Measurements from ENCODE around the gene GSS. TPM values are rescaled to one million over a fixed set of nuclear protein-coding genes. Genes with fewer than 3 reads are reported as not detected.

GSS gene
- 136 and 158 TPM in 2 replicates for total RNA-seq

GRCh38 chr20:34955231-34956040 lies at the start of gene GSS, which contains the start of gene MYH7B:
Gene GSS, minus strand, starts transcription at chr20:34955806. Its CDS starts 3,954 bp downstream, at chr20:34951852.
Gene MYH7B, plus strand, starts transcription at chr20:34955868. Its CDS starts 22,138 bp downstream, at chr20:34978006.

Other genes with a start within 250 kb of the GSS start
- gene NCOA6, start 130.2 kb downstream of the GSS start, total RNA-seq, result 6.2 and 11.9 TPM in 2 replicates
- gene GGT7, start 83.0 kb downstream of the GSS start, total RNA-seq, result 5.2 and 7.0 TPM in 2 replicates
- gene ACSS2, start 79.2 kb downstream of the GSS start, total RNA-seq, result 114 and 168 TPM in 2 replicates
- 0.65 TPM in 1 of 2 replicates, not detected in the other for gene MYH7B, start 62 bp upstream of the GSS start, total RNA-seq
- 42.5 and 49.3 TPM in 2 replicates for gene TRPC4AP, start 137.0 kb upstream of the GSS start, total RNA-seq
- 22.2 and 32.8 TPM in 2 replicates for gene EDEM2, start 191.5 kb upstream of the GSS start, total RNA-seq
- gene PROCR, start 216.3 kb upstream of the GSS start, total RNA-seq, result 151 and 162 TPM in 2 replicates

All from hair follicular keratinocyte (primary cell).